Stomach (tissue), 4 donors: ENCODE results near the gene PTCH2.

Experiments
- CTCF ChIP-seq, 7 experiments: fragments of 450-650 bp in 4 of 7; fragments of 200-600 bp in 3 of 7; sonication (generic) in 3 of 7; IDR thresholded peaks; one replicate each; pipeline ENCODE4 v1.5.1; 2016 to 2019; ENCODE audit warnings: antibody characterized with exemption in 7 of 7, control low read depth in 2 of 7, mild to moderate bottlenecking in 1 of 7
- POLR2A ChIP-seq, 4 donors: fragments of 450-650 bp; IDR thresholded peaks; one replicate each; pipeline ENCODE4 v1.6.1; 2016; ENCODE audit warnings: antibody characterized with exemption in 4 of 4, control low read depth in 2 of 4, mild to moderate bottlenecking in 1 of 4, moderate library complexity in 1 of 4

- no peak for TF ChIP-seq CTCF (IDR thresholded peaks at IDR 0.05)
- no peak for TF ChIP-seq POLR2A (IDR thresholded peaks at IDR 0.05)
These were observed 58.7 kb downstream of the PTCH2 start for GRCh38 chr1:44784094-44785028.
